HTERT RPE-1 (cell line): ENCODE measurements around the gene PRDM16.
"Not testable (repeated sequence)": the region's sequence is repeated elsewhere in the genome, so short reads cannot be mapped to it uniquely, and the experiment has no call there.

Experiments used
- in situ Hi-C: fragments of 300-500 bp; cut with MboI; formaldehyde crosslinking; loops from 4 replicates; pipeline ENCODE4 v1.14.3; 2020; ENCODE audit warnings: low sequenced_read_pairs

PRDM16 gene

GRCh38 chr1:3237994-3238702, 169.1 kb downstream of the PRDM16 start:
- in situ Hi-C loops: no loop called here

GRCh38 chr1:3238703-3239278, 169.8 kb downstream of the PRDM16 start:
- in situ Hi-C loops: no loop called here

GRCh38 chr1:3239991-3240390, 171.0 kb downstream of the PRDM16 start:
- in situ Hi-C loops: not testable (repeated sequence)

GRCh38 chr1:3240524-3241235, 171.7 kb downstream of the PRDM16 start:
- in situ Hi-C loops: no loop called here

GRCh38 chr1:3241236-3241550, 172.2 kb downstream of the PRDM16 start:
- in situ Hi-C loops: no loop called here

- in situ Hi-C loops: no loop called here
Observed at GRCh38 chr1:3241673-3242407, 172.8 kb downstream of the PRDM16 start.

- in situ Hi-C loops: no loop called here
Observed at GRCh38 chr1:3242408-3243260, 173.6 kb downstream of the PRDM16 start.

- in situ Hi-C loops: no loop called here
Observed at GRCh38 chr1:3243304-3243703, 174.3 kb downstream of the PRDM16 start.

- in situ Hi-C loops: no loop called here
Observed at GRCh38 chr1:3244025-3244926, 175.3 kb downstream of the PRDM16 start.

GRCh38 chr1:3244927-3245315, 175.9 kb downstream of the PRDM16 start:
- in situ Hi-C loops: no loop called here

- in situ Hi-C loops: no loop called here
Observed at GRCh38 chr1:3245344-3245743, 176.3 kb downstream of the PRDM16 start.

- in situ Hi-C loops: no loop called here
Observed at GRCh38 chr1:3245768-3246167, 176.8 kb downstream of the PRDM16 start.

GRCh38 chr1:3246251-3246650, 177.2 kb downstream of the PRDM16 start:
- in situ Hi-C loops: no loop called here

- in situ Hi-C loops: no loop called here
Observed at GRCh38 chr1:3247521-3248121, 178.6 kb downstream of the PRDM16 start.

- in situ Hi-C loops: no loop called here
Observed at GRCh38 chr1:3248155-3249141, 179.4 kb downstream of the PRDM16 start.

- in situ Hi-C loops: no loop called here
Observed at GRCh38 chr1:3249231-3249630, 180.2 kb downstream of the PRDM16 start.

- in situ Hi-C loops: no loop called here
Observed at GRCh38 chr1:3249631-3250501, 180.9 kb downstream of the PRDM16 start.
